ENCODE data around the gene GDAP1L1. TPM values are rescaled to one million over a fixed set of nuclear protein-coding genes. Genes with fewer than 3 reads are reported as not detected.
A peak's percentile ranks its signal among the peaks of the same experiment; 100 is the strongest.
"Not testable (repeated sequence)": the region's sequence is repeated elsewhere in the genome, so short reads cannot be mapped to it uniquely, and the experiment has no call there.

The GDAP1L1 gene
- total RNA-seq, 1 donor from 2014 or later: not detected

- DNase-seq (ENCODE audit: low read depth in 2 of 2): no peak
Measured at GRCh38 chr20:44254073-44254472, 7.0 kb downstream of the GDAP1L1 start.

DNA sequence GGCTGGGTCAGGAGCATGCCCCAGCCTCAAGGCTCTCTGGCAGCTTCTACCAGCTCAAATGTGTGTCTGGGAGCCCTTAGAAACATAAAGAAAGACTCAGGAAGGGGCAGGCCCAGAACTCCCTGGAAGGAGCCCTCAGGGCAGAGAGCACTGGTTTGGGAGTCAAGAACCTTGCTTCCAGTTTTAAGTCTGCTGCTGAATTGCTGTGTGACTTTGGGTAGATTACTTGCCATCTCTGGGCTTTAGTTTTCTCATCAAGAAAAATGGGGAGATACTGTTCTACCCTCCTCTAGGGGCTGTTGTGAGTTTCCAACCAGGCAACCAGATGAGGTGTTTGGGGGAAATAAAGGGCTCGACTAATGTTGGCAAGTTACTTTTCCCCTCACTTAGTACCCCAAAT, 8.8 kb downstream of the GDAP1L1 start:
- DNase-seq (ENCODE audit: low read depth in 2 of 2): no peak

DNA sequence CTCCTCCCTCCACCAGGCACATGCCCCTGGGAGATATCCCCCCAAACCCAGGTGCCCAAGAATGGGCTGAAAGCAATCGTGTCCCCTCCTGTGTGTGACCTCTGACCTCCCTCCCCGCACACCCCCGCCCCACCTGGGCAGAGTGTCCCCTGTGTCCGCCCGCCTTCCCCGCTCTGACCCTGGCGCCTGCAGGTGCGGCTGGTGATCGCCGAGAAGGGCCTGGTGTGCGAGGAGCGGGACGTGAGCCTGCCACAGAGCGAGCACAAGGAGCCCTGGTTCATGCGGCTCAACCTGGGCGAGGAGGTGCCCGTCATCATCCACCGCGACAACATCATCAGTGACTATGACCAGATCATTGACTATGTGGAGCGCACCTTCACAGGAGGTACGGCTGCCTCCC, 9.9 kb downstream of the GDAP1L1 start:
- DNase-seq (ENCODE audit: low read depth in 2 of 2): no peak

DNA sequence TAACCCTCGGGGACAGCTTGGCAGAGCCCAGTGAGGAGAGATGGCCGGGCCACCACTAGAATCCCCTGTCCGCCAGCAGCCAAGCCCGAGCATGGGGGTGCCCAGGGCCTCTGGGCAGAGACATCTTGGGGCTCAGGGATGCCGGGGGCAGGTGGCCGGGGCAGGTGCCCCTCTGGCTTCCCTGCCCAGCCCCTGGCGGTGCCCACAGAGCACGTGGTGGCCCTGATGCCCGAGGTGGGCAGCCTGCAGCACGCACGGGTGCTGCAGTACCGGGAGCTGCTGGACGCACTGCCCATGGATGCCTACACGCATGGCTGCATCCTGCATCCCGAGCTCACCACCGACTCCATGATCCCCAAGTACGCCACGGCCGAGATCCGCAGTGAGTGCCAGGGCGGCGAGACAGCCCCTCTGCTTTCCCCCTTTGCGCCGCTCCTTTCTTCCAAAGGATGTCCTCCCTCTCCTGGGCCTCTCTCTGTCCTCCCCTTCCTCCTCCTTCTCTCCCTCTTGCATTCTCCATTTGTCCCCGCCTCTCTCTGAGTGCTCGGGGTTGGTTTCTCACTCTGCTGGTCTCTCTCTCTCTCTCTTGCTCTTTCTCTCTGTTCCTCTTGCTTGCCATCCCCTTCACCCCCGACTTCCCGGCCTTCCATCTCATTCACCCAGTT, 11.2 kb downstream of the GDAP1L1 start:
- DNase-seq (ENCODE audit: low read depth in 2 of 2): no peak

GRCh38 chr20:44264287-44264686, 17.2 kb downstream of the GDAP1L1 start:
- no peak for DNase-seq (ENCODE audit: low read depth in 2 of 2)

GRCh38 chr20:44268802-44269201, 21.7 kb downstream of the GDAP1L1 start:
- DNase-seq (ENCODE audit: low read depth in 2 of 2): no peak

GRCh38 chr20:44271915-44272663, 25.0 kb downstream of the GDAP1L1 start:
- DNase-seq (ENCODE audit: low read depth in 2 of 2): no peak

GRCh38 chr20:44273231-44274215, 26.4 kb downstream of the GDAP1L1 start:
- no peak for DNase-seq (ENCODE audit: low read depth in 2 of 2)

DNA sequence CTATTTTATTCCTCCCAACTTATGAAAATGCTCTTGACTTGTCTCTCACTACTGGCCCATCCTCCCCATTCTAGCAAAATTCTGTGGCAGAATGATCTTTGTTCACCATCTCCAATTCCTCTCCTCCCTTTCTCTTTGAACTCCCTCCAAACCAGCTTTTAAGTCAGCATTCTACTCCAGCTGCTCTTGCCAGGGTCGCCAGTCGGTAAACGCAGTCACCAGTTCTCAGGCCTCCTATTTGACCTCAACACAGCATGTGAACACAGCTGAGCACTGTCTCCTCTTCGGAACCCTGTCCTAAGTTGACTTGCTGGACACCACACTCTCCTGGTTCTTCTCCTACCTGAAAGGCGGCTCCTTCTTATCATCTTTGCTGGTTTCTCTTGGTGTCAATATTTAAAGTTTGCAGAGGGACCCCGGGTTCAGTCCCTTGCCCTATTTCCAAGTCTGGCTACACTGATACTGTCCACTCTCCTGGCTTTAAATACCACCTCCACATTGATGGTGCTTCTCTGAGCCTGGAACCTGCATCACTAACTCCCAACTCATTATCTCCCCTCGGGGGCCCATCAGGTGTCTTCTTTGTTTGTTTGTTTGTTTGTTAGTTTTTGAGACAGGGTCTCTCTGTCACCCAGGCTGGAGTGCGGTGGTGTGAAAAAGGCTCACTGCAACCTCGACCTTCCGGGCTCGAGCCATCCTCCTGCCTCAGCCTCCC, 27.4 kb downstream of the GDAP1L1 start:
- no peak for DNase-seq (ENCODE audit: low read depth in 2 of 2)

- no peak for DNase-seq (ENCODE audit: low read depth in 2 of 2)
Measured at GRCh38 chr20:44279228-44279627, 32.1 kb downstream of the GDAP1L1 start.

GRCh38 chr20:44280387-44280786, 33.3 kb downstream of the GDAP1L1 start:
- DNase-seq (ENCODE audit: low read depth in 2 of 2): no peak

DNA sequence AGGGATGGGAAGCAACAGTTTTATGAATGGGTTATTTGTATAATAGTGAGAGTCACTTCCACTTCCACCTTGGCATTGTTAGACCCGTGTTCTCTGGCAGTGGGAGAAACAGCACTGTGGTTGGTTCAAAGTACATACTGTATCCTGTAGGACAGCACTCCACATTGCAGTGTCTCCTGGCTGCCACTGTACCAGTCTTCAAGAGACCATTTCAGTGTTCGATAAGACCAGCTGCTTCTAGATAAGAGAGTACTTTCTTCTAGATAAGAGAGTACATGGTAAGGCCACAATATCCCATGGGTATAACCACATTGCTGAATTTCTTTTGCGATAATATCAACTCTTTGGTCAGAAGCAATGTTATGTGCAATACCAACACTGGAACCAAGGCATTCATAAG, 35.1 kb downstream of the GDAP1L1 start:
- DNase-seq (ENCODE audit: low read depth in 2 of 2): no peak

DNA sequence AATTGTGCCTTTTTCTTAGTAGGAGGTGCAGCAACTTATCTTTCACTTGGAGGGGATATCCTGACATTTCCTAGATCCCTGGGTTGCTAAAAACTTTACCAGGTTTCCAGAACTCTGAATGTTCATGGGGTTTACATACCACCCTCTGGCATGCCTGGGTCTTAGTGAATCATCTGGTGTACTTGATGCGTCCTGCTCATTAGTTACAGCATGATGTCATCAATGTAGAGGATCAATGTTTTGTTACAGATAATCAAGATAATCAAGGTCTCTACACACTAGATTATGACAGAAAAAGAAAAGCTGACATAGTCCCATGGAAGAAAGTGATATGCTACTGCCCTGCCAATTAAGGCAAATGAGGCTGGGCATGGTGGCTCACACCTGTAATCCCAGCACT, 36.9 kb downstream of the GDAP1L1 start:
- no peak for DNase-seq (ENCODE audit: low read depth in 2 of 2)

- DNase-seq (ENCODE audit: low read depth in 2 of 2): no peak
Measured at GRCh38 chr20:44287272-44288097, 40.4 kb downstream of the GDAP1L1 start.

GRCh38 chr20:44288252-44288651, 41.1 kb downstream of the GDAP1L1 start:
- DNase-seq (ENCODE audit: low read depth in 2 of 2): no peak

- DNase-seq (ENCODE audit: low read depth in 2 of 2): no peak
Measured at GRCh38 chr20:44291754-44292153, 44.6 kb downstream of the GDAP1L1 start.

DNA sequence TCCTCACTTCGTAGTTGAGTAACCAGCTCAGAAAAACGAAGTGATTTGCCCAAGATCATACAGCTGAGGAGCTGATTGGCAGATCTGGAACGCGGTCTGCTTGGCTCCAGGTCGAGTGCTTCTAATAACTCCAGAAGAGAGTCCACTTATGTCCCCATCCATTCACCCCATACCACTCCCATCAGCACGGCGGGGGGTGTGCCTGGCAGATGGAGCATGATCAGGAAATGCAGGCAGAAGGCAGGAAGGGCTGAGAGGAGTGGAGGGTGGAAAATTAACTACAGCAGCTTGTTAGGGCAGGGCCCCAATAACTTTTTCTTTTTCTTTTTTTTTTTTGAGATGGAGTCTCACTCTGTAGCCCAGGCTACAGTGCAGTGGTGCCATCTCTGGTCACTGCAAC, 48.9 kb downstream of the GDAP1L1 start:
- DNase-seq (ENCODE audit: low read depth in 2 of 2): peak in 1 of 2 donors; percentile 3

GRCh38 chr20:44297721-44298120, 50.6 kb downstream of the GDAP1L1 start:
- no peak for DNase-seq (ENCODE audit: low read depth in 2 of 2)

DNA sequence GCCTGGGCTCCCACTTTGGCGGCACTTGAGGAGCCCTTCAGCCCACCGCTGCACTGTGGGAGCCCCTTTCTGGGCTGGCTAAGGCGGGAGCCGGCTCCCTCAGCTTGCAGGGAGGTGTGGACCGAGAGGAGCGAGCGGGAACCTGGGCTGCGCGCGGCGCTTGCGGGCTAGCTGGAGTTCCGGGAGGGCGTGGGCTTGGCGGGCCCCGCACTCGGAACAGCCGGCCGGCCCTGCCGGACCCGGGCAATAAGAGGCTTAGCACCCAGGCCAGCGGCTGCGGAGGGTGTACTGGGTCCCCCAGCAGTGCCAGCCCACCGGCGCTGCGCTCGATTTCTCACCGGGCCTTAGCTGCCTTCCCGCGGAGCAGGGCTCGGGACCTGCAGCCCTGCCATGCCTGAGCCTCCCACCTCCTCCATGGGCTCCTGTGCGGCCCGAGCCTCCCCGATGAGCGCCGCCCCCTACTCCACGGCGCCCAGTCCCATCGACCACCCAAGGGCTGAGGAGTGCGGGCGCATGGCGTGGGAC, 52.0 kb downstream of the GDAP1L1 start:
- DNase-seq (ENCODE audit: low read depth in 2 of 2): not testable (repeated sequence)

DNA sequence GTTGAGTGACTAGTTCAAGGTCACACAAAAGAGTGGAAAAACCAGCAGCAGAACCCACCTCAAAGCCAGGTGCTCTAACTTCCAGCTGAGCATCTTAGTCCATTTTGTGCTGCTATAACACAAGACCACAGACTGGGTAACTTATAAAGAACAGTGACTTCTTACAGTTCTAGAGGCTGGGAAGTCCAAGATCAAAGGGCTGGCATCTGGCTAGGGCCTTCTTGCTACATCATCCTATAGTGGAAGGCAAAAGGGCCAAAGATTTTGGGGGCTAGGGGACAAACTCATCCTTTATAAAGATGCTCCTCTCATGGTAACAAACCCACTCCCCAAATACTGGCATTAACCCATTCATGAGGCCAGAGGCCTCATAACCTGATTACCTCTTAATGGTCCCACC, 54.2 kb downstream of the GDAP1L1 start:
- no peak for DNase-seq (ENCODE audit: low read depth in 2 of 2)

Measured in dermis microvascular lymphatic vessel endothelial cell (primary cell).